H9 (cell line): ENCODE data around the gene PIN1. TPM values are rescaled to one million over a fixed set of nuclear protein-coding genes. Genes with fewer than 3 reads are reported as not detected.

Experiments used
- DNase-seq: peaks from one replicate; pipeline ENCODE4 v3.0.0-alpha.2; 2017
- H2AFZ ChIP-seq: one replicate; pipeline ENCODE4 v1.6.1; 2013; ENCODE audit warnings: mild to moderate bottlenecking, low read length, control low read depth, moderate library complexity
- H2AK5ac ChIP-seq: 2 replicates; pipeline ENCODE4 v1.6.1; 2013; ENCODE audit warnings: low read length, control low read depth, mixed read lengths; ENCODE audit not compliant: insufficient read length
- H2BK120ac ChIP-seq: one replicate; pipeline ENCODE4 v1.6.1; 2013; ENCODE audit warnings: low read depth, mild to moderate bottlenecking, low read length, control low read depth, inconsistent platforms; ENCODE audit not compliant: poor library complexity, severe bottlenecking
- H2BK12ac ChIP-seq: 2 replicates; pipeline ENCODE4 v1.6.1; 2013; ENCODE audit warnings: low read length, control low read depth, mixed read lengths, low read depth; ENCODE audit not compliant: insufficient read length
- H2BK15ac ChIP-seq: 2 replicates; pipeline ENCODE4 v1.6.1; 2013; ENCODE audit warnings: low read depth, low read length, control low read depth
- H2BK20ac ChIP-seq: one replicate; pipeline ENCODE4 v1.6.1; 2013; ENCODE audit warnings: low read depth, mild to moderate bottlenecking, low read length, control low read depth, inconsistent platforms; ENCODE audit not compliant: poor library complexity, severe bottlenecking
- H2BK5ac ChIP-seq: 2 replicates; pipeline ENCODE4 v1.6.1; 2013; ENCODE audit warnings: low read length, control low read depth, mixed read lengths; ENCODE audit not compliant: insufficient read length
- H3K14ac ChIP-seq: 2 replicates; pipeline ENCODE4 v1.6.1; 2013; ENCODE audit warnings: low read length, control low read depth; ENCODE audit not compliant: insufficient read depth
- H3K18ac ChIP-seq: 2 replicates; pipeline ENCODE4 v1.6.1; 2013; ENCODE audit warnings: low read depth, mild to moderate bottlenecking, mixed read lengths, low read length, control low read depth; ENCODE audit not compliant: insufficient read length
- H3K23ac ChIP-seq: 2 replicates; pipeline ENCODE4 v1.6.1; 2013; ENCODE audit warnings: low read length, control low read depth, mixed read lengths, low read depth; ENCODE audit not compliant: insufficient read length
- H3K23me2 ChIP-seq: 2 replicates; pipeline ENCODE4 v1.6.1; 2013; ENCODE audit warnings: low read depth, mild to moderate bottlenecking, mixed read lengths, low read length, control low read depth; ENCODE audit not compliant: insufficient read length, poor library complexity, severe bottlenecking
- H3K27ac ChIP-seq: 2 replicates; pipeline ENCODE4 v1.5.1; 2013; ENCODE audit warnings: low read length, control low read depth, mixed read lengths, low read depth; ENCODE audit not compliant: insufficient read length
- H3K27me3 ChIP-seq: 2 replicates; pipeline ENCODE4 v1.6.1; 2013; ENCODE audit warnings: low read length, control low read depth, inconsistent platforms; ENCODE audit not compliant: insufficient read depth
- H3K4ac ChIP-seq: 2 replicates; pipeline ENCODE4 v1.6.1; 2013; ENCODE audit warnings: low read depth, mild to moderate bottlenecking, control low read depth, inconsistent platforms, low read length, moderate library complexity
- H3K4me1 ChIP-seq: 2 replicates; pipeline ENCODE4 v1.6.1; 2013; ENCODE audit warnings: low read length, control low read depth, inconsistent platforms; ENCODE audit not compliant: insufficient read depth
- H3K4me2 ChIP-seq: 2 replicates; pipeline ENCODE4 v1.6.1; 2013; ENCODE audit warnings: low read length, control low read depth, mixed read lengths; ENCODE audit not compliant: insufficient read length, insufficient read depth
- H3K56ac ChIP-seq: 2 replicates; pipeline ENCODE4 v1.6.1; 2013; ENCODE audit warnings: low read depth, mild to moderate bottlenecking, mixed read lengths, low read length, control low read depth; ENCODE audit not compliant: insufficient read length
- H3K79me1 ChIP-seq: 2 replicates; pipeline ENCODE4 v1.6.1; 2013; ENCODE audit warnings: low read depth, mild to moderate bottlenecking, moderate library complexity, low read length, control low read depth, inconsistent platforms; ENCODE audit not compliant: insufficient read depth, poor library complexity, severe bottlenecking
- H3K79me2 ChIP-seq: 2 replicates; pipeline ENCODE4 v1.6.1; 2013; ENCODE audit warnings: low read length, control low read depth, inconsistent platforms; ENCODE audit not compliant: insufficient read depth
- H3K9ac ChIP-seq: 2 replicates; pipeline ENCODE4 v1.6.1; 2013; ENCODE audit warnings: low read length, control low read depth, mixed read lengths; ENCODE audit not compliant: insufficient read length; ENCODE audit errors: extremely low read depth
- H3K9me3 ChIP-seq: one replicate; pipeline ENCODE4 v1.6.1; 2013; ENCODE audit warnings: low read depth, low read length, inconsistent platforms; ENCODE audit not compliant: control insufficient read depth
- H3T11ph ChIP-seq: one replicate; pipeline ENCODE4 v1.6.1; 2013; ENCODE audit warnings: mild to moderate bottlenecking, low read length, control low read depth, inconsistent platforms
- H4K20me1 ChIP-seq: one replicate; pipeline ENCODE4 v1.6.1; 2013; ENCODE audit not compliant: control insufficient read depth, insufficient read length, insufficient read depth
- H4K5ac ChIP-seq: 2 replicates; pipeline ENCODE4 v1.6.1; 2013; ENCODE audit warnings: low read depth, mild to moderate bottlenecking, mixed read lengths, low read length, control low read depth; ENCODE audit not compliant: insufficient read length
- H4K8ac ChIP-seq: replicated peaks from 2 replicates; pipeline ENCODE4 v1.6.1; 2013; ENCODE audit warnings: low read length, control low read depth, mixed read lengths, low read depth; ENCODE audit not compliant: insufficient read length
- H4K91ac ChIP-seq: 2 replicates; pipeline ENCODE4 v1.6.1; 2013; ENCODE audit warnings: low read depth, mild to moderate bottlenecking, moderate library complexity, mixed read lengths, low read length, control low read depth; ENCODE audit not compliant: insufficient read length
- H3K27ac Mint-ChIP-seq, 3 experiments: 2 replicates in 2 of 3; 3 replicates in 1 of 3; pipeline ENCODE4 v1.8.0; 2020 to 2021; ENCODE audit warnings: mixed read lengths in 3 of 3, mild to moderate bottlenecking in 1 of 3, moderate library complexity in 1 of 3
- H3K27me3 Mint-ChIP-seq: 2 replicates; pipeline ENCODE4 v1.8.0; 2021; ENCODE audit warnings: low read depth, mild to moderate bottlenecking, moderate library complexity, mixed read lengths
- H3K36me3 Mint-ChIP-seq, 3 experiments: 2 replicates in 2 of 3; 3 replicates in 1 of 3; pipeline ENCODE4 v1.8.0; 2020 to 2021; ENCODE audit warnings: low read depth in 3 of 3, mixed read lengths in 3 of 3; ENCODE audit not compliant: insufficient read depth in 1 of 3
- H3K4me1 Mint-ChIP-seq, 2 experiments: 2 replicates each; pipeline ENCODE4 v1.8.0; 2020; ENCODE audit warnings: mixed read lengths in 2 of 2
- H3K4me3 Mint-ChIP-seq, 2 experiments: 2 replicates in 1 of 2; 3 replicates in 1 of 2; pipeline ENCODE4 v1.8.0; 2020 to 2021; ENCODE audit warnings: mild to moderate bottlenecking in 2 of 2, mixed read lengths in 2 of 2, moderate library complexity in 1 of 2
- H3K9me3 Mint-ChIP-seq, 2 experiments: 2 replicates in 1 of 2; 3 replicates in 1 of 2; pipeline ENCODE4 v1.8.0; 2020; ENCODE audit warnings: mild to moderate bottlenecking in 2 of 2, mixed read lengths in 2 of 2, moderate library complexity in 1 of 2
- CTCF ChIP-seq: fragments of 200-600 bp; sonication (generic); conservative IDR thresholded peaks from 3 replicates; pipeline ENCODE4 v1.8.0; 2021; ENCODE audit warnings: antibody characterized with exemption, mild to moderate bottlenecking
- WGBS: extraction: QIAGEN DNeasy Blood & Tissue Kit; methylation state at CpG from one replicate; pipeline ENCODE4 v1.1.7; 2013; ENCODE audit warnings: missing lambda C conversion rate, low lambda C conversion rate, mixed read lengths; ENCODE audit not compliant: insufficient read length; ENCODE audit errors: extremely low coverage; 5-methylcytosine and 5-hydroxymethylcytosine counted together
- total RNA-seq: library from RNA; stranded (reverse); gene quantifications from 2 replicates; pipeline ENCODE4 v1.2.1, GENCODE V29; 2021

The PIN1 gene
- total RNA-seq, 1 experiment from 2014 or later: 110 TPM

- no peak overlapping the region for H2BK5ac ChIP-seq
- no peaks in the 10 kb centered on the region; the same call in 1 of the 2 replicates for H3K27me3 Mint-ChIP-seq
- no peak for DNase-seq
- no peak overlapping the region for H4K91ac ChIP-seq
- no peak for TF ChIP-seq CTCF
- no peak overlapping the region for H2AFZ ChIP-seq
- H2AK5ac ChIP-seq: no peak overlapping the region
- no peak overlapping the region for H3K4ac ChIP-seq
- no peak overlapping the region for H3K23ac ChIP-seq
- H2BK20ac ChIP-seq: no peak overlapping the region
- no peak overlapping the region for H3K18ac ChIP-seq
- no peak overlapping the region for H3K56ac ChIP-seq
- H3K4me1 Mint-ChIP-seq: peaks cover 8 to 12% of the 10 kb centered on the region in 2 experiments; a peak in 3 of 4 replicates
- H3K4me1 ChIP-seq: no peaks in the 10 kb centered on the region; the same call in 1 of the 2 replicates
- H3K14ac ChIP-seq: no peak overlapping the region
- H4K5ac ChIP-seq: no peak overlapping the region
- H4K20me1 ChIP-seq: no peaks in the 10 kb centered on the region
- H2BK12ac ChIP-seq: no peak overlapping the region
- no peak overlapping the region for H3T11ph ChIP-seq
- no peak overlapping the region for H2BK120ac ChIP-seq
- H3K79me2 ChIP-seq: no peaks in the 10 kb centered on the region
- no peaks in the 10 kb centered on the region for H3K79me1 ChIP-seq
- H3K4me3 Mint-ChIP-seq: no peak overlapping the region
- no peak overlapping the region for H2BK15ac ChIP-seq
- no peak overlapping the region for H4K8ac ChIP-seq
- H3K27ac Mint-ChIP-seq: no peak overlapping the region
- no peaks in the 10 kb centered on the region for H3K9me3 ChIP-seq
- H3K36me3 Mint-ChIP-seq: peaks cover 6 to 10% (median 7%) of the 10 kb centered on the region in 3 experiments; a peak in 6 of 7 replicates
- H3K27me3 ChIP-seq: no peaks in the 10 kb centered on the region
- H3K9ac ChIP-seq: no peak overlapping the region
- H3K23me2 ChIP-seq: no peaks in the 10 kb centered on the region
- WGBS: no CpG with 5 or more reads among the region's 5 CpGs
- no peaks in the 10 kb centered on the region for H3K9me3 Mint-ChIP-seq
- no peak overlapping the region for H3K4me2 ChIP-seq
- no peak overlapping the region for H3K27ac ChIP-seq
These were observed 37.2 kb upstream of the PIN1 start for GRCh38 chr19:9797871-9798270.
